ENCODE results near the gene SAMD1. TPM values are rescaled to one million over a fixed set of nuclear protein-coding genes. Genes with fewer than 3 reads are reported as not detected.
A peak's percentile ranks its signal among the peaks of the same experiment; 100 is the strongest.

The SAMD1 gene
- total RNA-seq, 1 experiment from 2014 or later, result 64.1 TPM

DNA sequence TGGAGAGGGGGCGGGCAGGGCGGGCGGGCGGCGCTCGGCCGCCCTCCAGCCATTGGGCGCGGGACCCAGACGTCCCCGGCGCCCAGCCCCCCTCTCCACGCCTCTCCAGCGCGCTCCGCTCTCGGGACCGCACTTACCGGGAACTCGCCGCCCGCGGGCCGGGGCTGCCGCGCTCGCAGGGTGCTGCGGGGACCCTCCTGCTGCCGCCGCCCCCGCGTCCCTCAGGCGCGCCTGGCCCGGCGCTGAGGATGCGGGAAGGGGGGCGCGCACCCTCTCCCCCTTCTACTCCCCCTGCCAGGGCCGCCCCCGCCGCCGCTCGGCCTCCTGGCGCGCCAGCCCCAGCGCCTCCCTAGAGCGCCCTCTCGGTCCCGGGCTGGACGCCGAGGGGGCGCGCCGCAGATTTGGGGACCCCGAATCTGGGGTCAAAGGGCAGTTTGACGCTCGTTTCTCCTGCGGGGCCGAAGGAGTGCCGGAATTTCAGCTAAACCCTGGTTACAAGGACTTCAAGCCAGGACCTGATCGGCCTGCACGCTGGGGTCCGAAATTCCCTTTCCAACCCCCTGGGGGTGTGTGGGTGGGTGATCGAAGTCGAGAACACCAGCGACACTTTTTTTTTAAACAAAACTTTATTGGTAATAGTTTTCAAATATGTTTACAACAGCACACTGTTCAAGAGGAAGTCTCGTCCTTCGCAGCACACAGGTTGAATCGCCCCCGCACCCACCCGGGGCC lies 696 bp upstream of the SAMD1 start:
- H3K27ac ChIP-seq, result peak overlapping the region; percentile 37; the same call in 1 of the 2 replicates

DNA sequence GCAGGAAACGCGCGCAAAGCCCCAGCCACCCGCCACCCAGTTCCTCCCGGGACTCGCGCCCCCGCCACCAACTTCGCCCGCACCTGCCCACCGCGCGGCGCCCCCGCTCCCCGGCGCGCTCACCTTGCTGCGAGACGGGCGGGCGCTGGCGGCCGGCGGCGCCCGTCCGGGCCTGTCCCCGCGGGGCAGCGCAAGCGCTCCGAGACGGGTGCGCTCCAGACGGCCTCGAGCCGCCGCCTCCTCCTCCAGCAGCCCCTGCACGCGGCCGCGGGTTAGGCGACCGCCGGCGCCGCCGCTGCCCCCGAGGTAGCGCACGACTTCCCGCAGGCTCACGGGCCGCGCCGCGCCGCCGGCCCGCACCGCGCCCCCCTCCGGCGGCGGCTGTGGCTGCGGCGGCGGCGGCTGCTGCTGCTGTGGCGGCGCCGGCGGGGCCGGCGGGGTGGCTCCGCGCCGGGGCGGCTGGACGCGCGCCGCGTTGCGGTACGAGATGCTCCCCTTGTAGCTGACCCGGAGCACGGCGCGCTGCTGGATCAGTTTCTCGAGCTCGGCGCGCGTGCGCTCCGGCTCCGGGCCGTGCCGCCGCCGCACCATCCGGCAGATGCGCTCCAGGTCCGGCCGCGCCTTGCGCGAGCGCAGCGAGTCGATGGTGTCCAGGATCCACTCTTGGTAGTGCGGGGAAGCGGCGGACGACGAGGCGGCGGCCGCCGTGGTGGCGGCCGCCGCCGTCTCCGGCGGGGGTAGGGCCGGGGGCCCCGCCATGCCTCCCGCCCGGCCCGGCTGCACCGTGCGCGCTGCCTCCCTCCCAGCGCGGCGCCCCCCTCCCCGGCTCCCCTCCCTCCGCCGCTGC lies 666 bp downstream of the SAMD1 start:
- Histone ChIP-seq H3K4me1 (replicated peaks) (peaks cover 13% of the 10 kb centered on the region), H3K27ac (no peak overlapping the region), H3K9me3 (replicated peaks) (peaks cover 8% of the 10 kb centered on the region; the same call in 1 of the 2 replicates), H3K36me3 (peaks cover 22% of the 10 kb centered on the region), H3K27me3 (replicated peaks) (no peaks in the 10 kb centered on the region), H3K4me3 (peak overlapping the region; percentile 63)
- peak; percentile 45 to 63 for DNase-seq (ENCODE audit: low read depth in 1 of 2, low spot score in 2 of 2)

More for the DNA sequence above, 696 bp upstream of the SAMD1 start:
- Histone ChIP-seq H3K36me3 (peaks cover 26% of the 10 kb centered on the region), H3K9me3 (replicated peaks) (peaks cover 8% of the 10 kb centered on the region; the same call in 1 of the 2 replicates), H3K4me1 (replicated peaks) (peaks cover 13% of the 10 kb centered on the region), H3K27me3 (replicated peaks) (no peaks in the 10 kb centered on the region), H3K4me3 (peak overlapping the region; percentile 83)
- DNase-seq (ENCODE audit: low read depth in 1 of 2, low spot score in 2 of 2), result peak; percentile 57 to 83

- Histone ChIP-seq H3K9me3 (replicated peaks) (peaks cover 8% of the 10 kb centered on the region; the same call in 1 of the 2 replicates), H3K27ac (no peak overlapping the region), H3K36me3 (peaks cover 22% of the 10 kb centered on the region), H3K4me3 (peak overlapping the region; percentile 63), H3K4me1 (replicated peaks) (peaks cover 13% of the 10 kb centered on the region), H3K27me3 (replicated peaks) (no peaks in the 10 kb centered on the region)
- no peak for DNase-seq (ENCODE audit: low read depth in 1 of 2, low spot score in 2 of 2)
These were observed 1.2 kb downstream of the SAMD1 start for GRCh38 chr19:14089412-14089661.

- DNase-seq (ENCODE audit: low read depth in 1 of 2, low spot score in 2 of 2), result no peak
- Histone ChIP-seq H3K36me3 (peaks cover 22% of the 10 kb centered on the region), H3K27me3 (replicated peaks) (no peaks in the 10 kb centered on the region), H3K4me3 (peak overlapping the region; percentile 63), H3K9me3 (replicated peaks) (peaks cover 8% of the 10 kb centered on the region; the same call in 1 of the 2 replicates), H3K4me1 (replicated peaks) (peaks cover 13% of the 10 kb centered on the region), H3K27ac (no peak overlapping the region)
These were observed 1.7 kb downstream of the SAMD1 start for GRCh38 chr19:14088634-14089411.

- Histone ChIP-seq H3K27ac (no peak overlapping the region), H3K4me3 (no peak overlapping the region), H3K27me3 (replicated peaks) (no peaks in the 10 kb centered on the region), H3K36me3 (peaks cover 20% of the 10 kb centered on the region), H3K4me1 (replicated peaks) (peaks cover 18% of the 10 kb centered on the region), H3K9me3 (replicated peaks) (no peaks in the 10 kb centered on the region)
- DNase-seq (ENCODE audit: low read depth in 1 of 2, low spot score in 2 of 2), result no peak
These were observed 4.5 kb downstream of the SAMD1 start for GRCh38 chr19:14086098-14086497.

GRCh38 chr19:14085309-14085995 lies 5.1 kb downstream of the SAMD1 start, which contains the start of gene C19orf67:
Gene C19orf67 (minus strand): TSS chr19:14085783. CDS start chr19:14085627, 156 bp downstream.
- H3K27me3 ChIP-seq (replicated peaks), result no peaks in the 10 kb centered on the region
- H3K27ac ChIP-seq, result no peak within 1 kb of the TSS
- DNase-seq (ENCODE audit: low read depth in 1 of 2, low spot score in 2 of 2), result no peak
- no peak within 1 kb of the TSS for H3K4me3 ChIP-seq
- peaks cover 19% of the 10 kb centered on the region for H3K4me1 ChIP-seq (replicated peaks)
- H3K9me3 ChIP-seq (replicated peaks), result no peaks in the 10 kb centered on the region
- H3K36me3 ChIP-seq, result peaks cover 19% of the 10 kb centered on the region

GRCh38 chr19:14082675-14082960 lies 7.9 kb downstream of the SAMD1 start:
- Histone ChIP-seq H3K4me1 (replicated peaks) (peaks cover 13% of the 10 kb centered on the region), H3K9me3 (replicated peaks) (no peaks in the 10 kb centered on the region), H3K27ac (no peak overlapping the region), H3K4me3 (no peak overlapping the region), H3K27me3 (replicated peaks) (no peaks in the 10 kb centered on the region), H3K36me3 (peaks cover 3% of the 10 kb centered on the region; the same call in 1 of the 2 replicates)
- DNase-seq (ENCODE audit: low read depth in 1 of 2, low spot score in 2 of 2), result no peak

DNA sequence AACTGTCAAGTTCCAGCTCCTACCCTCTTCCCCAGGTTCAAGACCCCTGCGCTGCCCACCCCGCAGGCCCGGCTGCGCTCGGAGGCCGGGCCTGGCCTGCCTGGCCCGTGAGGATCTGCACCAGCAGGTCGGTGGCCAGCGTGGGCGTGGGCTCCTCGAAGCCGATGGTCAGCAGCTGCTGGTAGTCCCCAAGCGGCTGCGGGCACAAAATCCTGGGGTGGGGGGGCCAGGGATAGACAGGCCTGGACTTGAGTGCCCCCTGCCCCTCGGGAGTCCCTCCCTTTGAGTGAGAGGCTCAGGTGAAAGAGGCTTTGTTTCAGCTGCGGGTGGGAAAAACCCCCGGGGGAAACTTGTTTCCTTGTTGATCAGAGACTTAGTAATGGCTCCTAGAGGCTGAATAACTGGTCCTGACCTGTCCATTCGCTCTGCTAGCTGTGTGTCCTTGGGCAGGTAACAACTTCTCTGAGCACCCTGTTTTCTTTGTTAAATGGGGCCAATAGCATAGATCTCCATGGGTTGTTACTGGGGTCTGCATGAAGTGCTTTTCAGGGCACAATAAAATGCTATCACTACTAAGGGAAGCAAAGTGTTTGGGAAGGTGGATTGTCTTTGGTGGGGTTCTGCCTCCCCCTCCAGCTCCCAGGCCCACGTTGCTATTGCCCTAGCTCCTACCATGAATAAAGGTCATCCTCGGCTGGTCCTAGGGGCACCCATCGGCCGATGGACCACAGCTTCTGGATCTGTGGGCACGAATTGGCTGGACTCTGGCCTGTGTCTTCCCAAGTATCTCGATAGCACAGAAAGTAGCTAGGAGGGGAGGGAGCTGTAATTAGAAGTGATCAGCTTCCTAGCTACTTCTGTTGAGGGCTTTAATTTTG lies 8.5 kb downstream of the SAMD1 start:
- H3K4me1 ChIP-seq (replicated peaks), result peaks cover 13% of the 10 kb centered on the region
- no peaks in the 10 kb centered on the region for H3K9me3 ChIP-seq (replicated peaks)
- no peaks in the 10 kb centered on the region for H3K27me3 ChIP-seq (replicated peaks)
- no peak for DNase-seq (ENCODE audit: low read depth in 1 of 2, low spot score in 2 of 2)
- 0 out of 2 replicates have a peak, but pooled peaks cover 3% of the 10 kb centered on the region for H3K36me3 ChIP-seq
- H3K4me3 ChIP-seq, result peak overlapping the region; percentile 49
- H3K27ac ChIP-seq, result peak overlapping the region; percentile 34

- H3K27me3 ChIP-seq (replicated peaks), result no peaks in the 10 kb centered on the region
- peak; percentile 97 to 99 for DNase-seq (ENCODE audit: low read depth in 1 of 2, low spot score in 2 of 2)
These were observed 9.4 kb downstream of the SAMD1 start for GRCh38 chr19:14080887-14081796.

DNA sequence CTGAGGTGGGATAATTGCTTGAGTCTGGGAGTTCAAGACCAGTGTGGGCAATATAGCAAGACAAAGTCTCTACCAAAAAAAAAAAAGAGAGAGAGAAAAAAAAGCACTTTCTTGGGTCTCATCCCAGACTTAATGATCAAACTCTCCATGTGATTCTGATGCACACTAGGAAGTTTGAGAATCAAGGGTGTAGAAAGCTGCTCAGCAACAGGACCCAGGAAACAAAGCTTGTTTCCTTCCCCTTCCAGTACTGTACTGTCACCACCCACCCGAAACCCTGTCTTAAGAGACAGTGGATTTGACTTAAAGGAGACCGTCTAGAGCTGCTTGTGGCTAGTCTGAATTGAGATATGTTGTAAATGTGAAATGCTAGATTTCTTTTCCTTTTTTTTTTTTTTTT lies 12.1 kb downstream of the SAMD1 start:
- DNase-seq (ENCODE audit: low read depth in 1 of 2, low spot score in 2 of 2), result no peak
- 0 out of 2 replicates have a peak, but pooled peaks cover 2% of the 10 kb centered on the region for H3K9me3 ChIP-seq (replicated peaks)
- peaks cover 33% of the 10 kb centered on the region for H3K4me1 ChIP-seq (replicated peaks)
- H3K36me3 ChIP-seq, result no peaks in the 10 kb centered on the region
- peaks cover 6% of the 10 kb centered on the region; the same call in 1 of the 2 replicates for H3K27me3 ChIP-seq (replicated peaks)
- no peak overlapping the region for H3K4me3 ChIP-seq
- no peak overlapping the region for H3K27ac ChIP-seq

More at GRCh38 chr19:14080887-14081796, 9.4 kb downstream of the SAMD1 start:
- Histone ChIP-seq H3K9me3 (replicated peaks) (no peaks in the 10 kb centered on the region), H3K27ac (peak overlapping the region; percentile 36), H3K36me3 (no peaks in the 10 kb centered on the region), H3K4me3 (peak overlapping the region; percentile 49), H3K4me1 (replicated peaks) (peaks cover 13% of the 10 kb centered on the region)

DNA sequence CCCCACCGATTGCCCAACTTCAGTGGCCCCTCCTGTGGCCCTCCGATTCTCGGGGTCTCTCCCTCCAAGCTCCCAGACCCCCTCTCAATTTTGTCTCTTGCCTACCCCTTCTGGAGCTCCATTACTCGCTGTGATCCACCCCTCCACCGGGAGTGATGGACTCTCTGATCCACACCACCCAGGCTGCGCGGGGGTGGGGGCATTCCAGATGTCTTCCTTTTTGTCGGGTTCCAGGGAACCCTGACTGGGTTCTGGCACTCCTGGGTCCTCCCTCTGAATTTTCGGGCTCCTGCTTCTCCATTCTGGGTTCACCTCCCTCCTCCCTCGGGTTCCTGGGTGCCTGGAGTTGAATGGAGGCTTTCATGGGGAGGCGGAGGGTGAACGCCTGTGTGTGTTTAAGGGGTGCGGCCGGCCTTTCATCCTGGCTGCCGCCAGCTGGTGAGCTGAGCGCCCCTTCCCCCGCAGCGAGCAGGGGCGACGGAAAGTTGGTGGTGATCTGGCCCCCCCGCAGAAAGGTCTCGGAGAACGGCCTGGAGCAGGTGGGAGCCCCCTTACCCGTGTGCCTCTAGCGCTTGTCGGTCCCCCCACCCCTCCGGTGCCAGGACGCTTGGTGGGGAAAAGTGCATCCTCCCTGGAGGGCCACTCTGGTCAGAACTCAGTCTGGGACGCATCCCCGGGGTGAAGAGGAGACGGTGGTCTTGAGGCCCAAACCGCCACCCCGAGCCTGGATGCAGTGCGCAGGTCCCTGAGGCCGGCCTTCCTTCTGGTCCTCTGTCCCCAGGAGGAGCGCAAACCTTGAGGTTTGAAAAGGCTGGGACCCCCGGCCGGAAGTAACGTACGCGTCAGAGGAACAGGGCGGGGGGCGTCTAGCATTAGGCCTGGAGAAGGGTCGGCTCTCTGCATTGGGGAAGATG lies 16.4 kb downstream of the SAMD1 start:
- Histone ChIP-seq H3K4me3 (peak overlapping the region; percentile 52), H3K27ac (no peak overlapping the region), H3K36me3 (no peaks in the 10 kb centered on the region), H3K9me3 (replicated peaks) (peaks cover 11% of the 10 kb centered on the region), H3K4me1 (replicated peaks) (peaks cover 36% of the 10 kb centered on the region), H3K27me3 (replicated peaks) (peaks cover 25% of the 10 kb centered on the region)
- peak in 1 of 2 experiments; percentile 53 for DNase-seq (ENCODE audit: low read depth in 1 of 2, low spot score in 2 of 2)
